AG10803 (cell line): ENCODE results near the gene FAT1.

ENCODE experiments used
- DNase-seq: peaks from one replicate; pipeline ENCODE4 v3.0.0; 2010; ENCODE audit warnings: low read depth
- H3K4me3 ChIP-seq: 2 replicates; pipeline ENCODE4 v1.5.1; 2011; ENCODE audit warnings: mild to moderate bottlenecking, low read length, control low read depth
- CTCF ChIP-seq: conservative IDR thresholded peaks from 2 replicates; pipeline ENCODE4 v1.5.1; 2011; ENCODE audit warnings: mild to moderate bottlenecking, low read length, control low read depth, inconsistent platforms

Gene FAT1

GRCh38 chr4:186543206-186543605, 180.4 kb downstream of the FAT1 start:
- no peak for TF ChIP-seq CTCF
- no peak for DNase-seq
- H3K4me3 ChIP-seq: no peak overlapping the region

- H3K4me3 ChIP-seq: no peak overlapping the region
- DNase-seq: no peak
- TF ChIP-seq CTCF: no peak
Observed at GRCh38 chr4:186541801-186542200, 181.9 kb downstream of the FAT1 start.

- TF ChIP-seq CTCF: no peak
- DNase-seq: no peak
- H3K4me3 ChIP-seq: no peak overlapping the region
Observed at GRCh38 chr4:186537843-186538521, 185.7 kb downstream of the FAT1 start.
